Kidney (tissue), 14 donors: ENCODE results near the gene CELF4. TPM values are rescaled to one million over a fixed set of nuclear protein-coding genes. Genes with fewer than 3 reads are reported as not detected.
A peak's percentile ranks its signal among the peaks of the same experiment; 100 is the strongest.

Source experiments
- DNase-seq, 5 donors: peaks; one replicate each; pipeline ENCODE4 v3.0.0-alpha.2; 2013 to 2020
- FAIRE-seq: peaks from 2 replicates; lab custom pipeline; 2012; peaks lifted over from hg19 to GRCh38; lab: Jason Lieb, UNC
- H3K27ac ChIP-seq, 2 donors: one replicate each; pipeline ENCODE4 v1.7.0; 2013; ENCODE audit warnings: low read depth in 2 of 2, low read length in 2 of 2, inconsistent platforms in 1 of 2
- H3K27me3 ChIP-seq: one replicate; pipeline ENCODE4 v1.7.1; 2013; ENCODE audit warnings: low read length, inconsistent platforms; ENCODE audit not compliant: control insufficient read depth, insufficient read depth
- H3K36me3 ChIP-seq, 3 donors: one replicate each; pipeline versions ENCODE4 v1.7.0 to v1.7.1; 2013; ENCODE audit warnings: low read length in 3 of 3, control low read depth in 1 of 3, inconsistent platforms in 1 of 3; ENCODE audit not compliant: insufficient read depth in 3 of 3, control insufficient read depth in 2 of 3
- H3K4me1 ChIP-seq, 3 donors: one replicate each; pipeline versions ENCODE4 v1.7.0 to v1.7.1; 2013; ENCODE audit warnings: low read length in 3 of 3, inconsistent platforms in 1 of 3, low read depth in 1 of 3; ENCODE audit not compliant: control insufficient read depth in 2 of 3, insufficient read depth in 2 of 3
- H3K4me3 ChIP-seq, 3 donors: one replicate each; pipeline versions ENCODE4 v1.7.0 to v1.8.1; 2013; ENCODE audit warnings: low read length in 3 of 3, control low read depth in 1 of 3, inconsistent platforms in 1 of 3
- H3K9ac ChIP-seq, 3 donors: one replicate each; pipeline versions ENCODE4 v1.7.0 to v1.7.1; 2013; ENCODE audit warnings: low read length in 3 of 3, control low read depth in 1 of 3, inconsistent platforms in 1 of 3
- H3K9me3 ChIP-seq, 3 donors: one replicate each; pipeline versions ENCODE4 v1.7.0 to v1.7.1; 2013; ENCODE audit warnings: low read length in 3 of 3, control low read depth in 1 of 3, inconsistent platforms in 1 of 3; ENCODE audit not compliant: control insufficient read depth in 2 of 3, insufficient read depth in 1 of 3
- CTCF ChIP-seq: IDR thresholded peaks from 3 replicates; pipeline ENCODE4 v1.5.1; 2012; ENCODE audit warnings: mild to moderate bottlenecking, moderate library complexity, borderline replicate concordance; ENCODE audit not compliant: insufficient read depth; ENCODE audit errors: extremely low read depth
- intact Hi-C: fragments of 100-400 bp; cut with DNase I; formaldehyde crosslinking; loops from one replicate; pipeline ENCODE4 v1.11.1; 2022
- polyA plus RNA-seq: library from polyadenylated mRNA; stranded (reverse); fragments of 350-450 nt; fragmentation: Illumina TruSeq; extraction: RNeasy Lipid Tissue Mini Kit (QIAGEN cat#74804); gene quantifications from one replicate; pipeline ENCODE4 v1.2.3, GENCODE V29; 2014; ENCODE audit warnings: low read depth, low replicate concordance; ENCODE audit not compliant: insufficient read depth
- total RNA-seq: library from RNA; stranded (reverse); fragmentation: NEBNext Ultra II Directional; extraction: Animal tissue kit (Norgen Biotek cat#: 25700); gene quantifications from one replicate; pipeline ENCODE4 v1.2.1, GENCODE V29; 2021
- donor health status: control.
- donor health status: control.
- donor health status: control.
- donor health status: control.
- donor health status: control.
- donor health status: DM: yes; HTN: yes; CAD: no.
- donor health status: Normal renal cell carcinoma (clear cell type).

The CELF4 gene
- total and polyA plus RNA-seq, 2 donors from 2014 or later, result 0.85 to 1.5 TPM

GRCh38 chr18:37483984-37484819, 81.4 kb downstream of the CELF4 start:
- H3K27ac ChIP-seq, result no peak overlapping the region
- intact Hi-C loops, result no loop called here
- no peaks in the 10 kb centered on the region for H3K9me3 ChIP-seq
- H3K4me1 ChIP-seq, result no peaks in the 10 kb centered on the region
- no peak overlapping the region for H3K4me3 ChIP-seq
- no peak for FAIRE-seq
- H3K9ac ChIP-seq, result no peak overlapping the region
- H3K27me3 ChIP-seq, result peaks cover 2% of the 10 kb centered on the region
- no peak for TF ChIP-seq CTCF
- no peaks in the 10 kb centered on the region for H3K36me3 ChIP-seq
- no peak for DNase-seq

GRCh38 chr18:37483221-37483971, 82.2 kb downstream of the CELF4 start:
- H3K9ac ChIP-seq, result no peak overlapping the region
- H3K4me3 ChIP-seq, result no peak overlapping the region
- no peaks in the 10 kb centered on the region for H3K36me3 ChIP-seq
- FAIRE-seq (no peak), DNase-seq (peak in 3 of 5 donors; percentile 70 to 90 (median 88))
- intact Hi-C loops, result no loop called here
- peaks cover 2% of the 10 kb centered on the region for H3K27me3 ChIP-seq
- no peaks in the 10 kb centered on the region for H3K9me3 ChIP-seq
- H3K4me1 ChIP-seq, result no peaks in the 10 kb centered on the region
- TF ChIP-seq CTCF, result no peak
- H3K27ac ChIP-seq, result no peak overlapping the region

- no peak for TF ChIP-seq CTCF
- Histone ChIP-seq H3K27me3 (peaks cover 2% of the 10 kb centered on the region), H3K9ac (no peak overlapping the region), H3K4me1 (no peaks in the 10 kb centered on the region), H3K36me3 (no peaks in the 10 kb centered on the region), H3K4me3 (no peak overlapping the region), H3K27ac (no peak overlapping the region), H3K9me3 (no peaks in the 10 kb centered on the region)
- FAIRE-seq (no peak), DNase-seq (no peak)
- intact Hi-C loops, result no loop called here
Observed at GRCh38 chr18:37482433-37482832, 83.2 kb downstream of the CELF4 start.
